K562 (cell line): ENCODE results near the gene TXLNG. TPM values are rescaled to one million over a fixed set of nuclear protein-coding genes. Genes with fewer than 3 reads are reported as not detected.

ENCODE experiments used
- ATAC-seq: fragments of 200-7000 bp; cut with Tn5 transposase; 3 replicates; pipeline ENCODE4 v1.9.1; 2020; ENCODE audit warnings: moderate library complexity
- BruUV-seq: library from RNA; stranded (reverse); fragments of 400-500 nt; replicated peaks from 2 replicates; lab custom pipeline; 2021; lab: Mats Ljungman, UMichigan
- CTCF ChIA-PET: fragments of 300-600 bp; formaldehyde crosslinking; extraction: SDS; loops from one replicate; lab custom pipeline; 2021; ENCODE audit warnings: low intra/inter-chr PET ratio; lab: Yijun Ruan, JAX
- POLR2A ChIA-PET: fragments of 300-600, 350-650 bp; sonication (Branson Sonifier 250); formaldehyde crosslinking; extraction: SDS; loops from one replicate; lab custom pipeline; 2021; ENCODE audit warnings: antibody characterized with exemption, inconsistent platforms; lab: Yijun Ruan, JAX
- DNase-seq, 4 experiments: peaks; one replicate each; pipeline versions ENCODE4 v3.0.0 to v3.0.0-alpha.2; 2011 to 2018; ENCODE audit warnings: low spot score in 3 of 4, mixed read lengths in 3 of 4; ENCODE audit errors: extremely low read depth in 1 of 4
- FAIRE-seq: peaks from 2 replicates; lab custom pipeline; 2011; peaks lifted over from hg19 to GRCh38; lab: Jason Lieb, UNC
- H2AFZ ChIP-seq: 2 replicates; pipeline ENCODE4 v1.6.0; 2011; ENCODE audit warnings: low read depth, low read length, control low read depth, inconsistent platforms
- H3K27ac ChIP-seq: fragments of 200-600 bp; 3 replicates; pipeline ENCODE4 v1.8.0; 2011; ENCODE audit warnings: low read depth, mild to moderate bottlenecking, control low read depth, inconsistent platforms, low read length, moderate library complexity, mixed read lengths; ENCODE audit errors: extremely low read depth
- H3K27me3 ChIP-seq, 2 experiments: fragments of 300-600 bp in 1 of 2; 2 replicates in 1 of 2; 3 replicates in 1 of 2; pipeline versions ENCODE4 v1.6.0 to v1.8.0; 2011; ENCODE audit warnings: inconsistent platforms in 2 of 2, low read length in 2 of 2, mild to moderate bottlenecking in 1 of 2, mixed read lengths in 1 of 2, moderate library complexity in 1 of 2; ENCODE audit not compliant: control insufficient read depth in 2 of 2, insufficient read depth in 2 of 2
- H3K36me3 ChIP-seq: fragments of 300-600 bp; 3 replicates; pipeline ENCODE4 v1.8.0; 2011; ENCODE audit warnings: mild to moderate bottlenecking, low read length, inconsistent platforms; ENCODE audit not compliant: control insufficient read depth, insufficient read depth
- H3K4me1 ChIP-seq, 2 experiments: fragments of 200-600 bp in 1 of 2; replicated peaks in 1 of 2; 2 replicates in 1 of 2; 3 replicates in 1 of 2; pipeline versions ENCODE4 v1.5.1 to v1.8.0; 2011; ENCODE audit warnings: inconsistent platforms in 2 of 2, low read length in 2 of 2, mild to moderate bottlenecking in 1 of 2, mixed read lengths in 1 of 2, moderate library complexity in 1 of 2; ENCODE audit not compliant: control insufficient read depth in 2 of 2, insufficient read depth in 2 of 2
- H3K4me2 ChIP-seq: 2 replicates; pipeline ENCODE4 v1.6.1; 2011; ENCODE audit warnings: low read length, control low read depth, inconsistent platforms, mixed read lengths; ENCODE audit not compliant: insufficient read depth
- H3K4me3 ChIP-seq: fragments of 200-600 bp; sonication (generic), shearing (Covaris generic); 2 replicates; pipeline ENCODE4 v1.5.1; 2016; ENCODE audit warnings: control low read depth, inconsistent platforms
- H3K79me2 ChIP-seq: fragments of 200-600 bp; 3 replicates; pipeline ENCODE4 v1.8.0; 2011; ENCODE audit warnings: low read length, inconsistent platforms; ENCODE audit not compliant: control insufficient read depth, insufficient read depth
- H3K9ac ChIP-seq, 2 experiments: 2 replicates each; pipeline versions ENCODE4 v1.6.0 to v1.6.1; 2011; ENCODE audit warnings: low read depth in 2 of 2, low read length in 2 of 2, control low read depth in 1 of 2, inconsistent platforms in 1 of 2, mild to moderate bottlenecking in 1 of 2, mixed read lengths in 1 of 2; ENCODE audit not compliant: insufficient read depth in 1 of 2
- H3K9me1 ChIP-seq: one replicate; pipeline ENCODE4 v1.6.0; 2011; ENCODE audit warnings: inconsistent platforms, mild to moderate bottlenecking, low read length, moderate library complexity; ENCODE audit not compliant: control insufficient read depth, insufficient read depth
- H3K9me3 ChIP-seq: replicated peaks from 2 replicates; pipeline ENCODE4 v1.5.1; 2011; ENCODE audit warnings: low read depth, low read length, inconsistent platforms; ENCODE audit not compliant: control insufficient read depth, insufficient read depth
- H4K20me1 ChIP-seq: replicated peaks from 2 replicates; pipeline ENCODE4 v1.6.1; 2011; ENCODE audit warnings: low read length, inconsistent platforms, mixed read lengths; ENCODE audit not compliant: control insufficient read depth, insufficient read depth
- CEBPB ChIP-seq: fragments of 450-650 bp; IDR thresholded peaks from 2 replicates; pipeline ENCODE4 v1.6.1; 2016; ENCODE audit warnings: missing genetic modification characterization, missing compliant biosample characterization
- CEBPG ChIP-seq, 3 experiments: fragments of 200-800 bp in 1 of 3; sonication (Bioruptor generic) in 1 of 3; sonication (generic) in 1 of 3; formaldehyde crosslinking in 1 of 3; IDR thresholded peaks in 2 of 3; conservative IDR thresholded peaks in 1 of 3; 2 replicates each; pipeline versions ENCODE4 v1.6.1 to v1.8.0; 2016 to 2022; ENCODE audit warnings: missing compliant biosample characterization in 2 of 3, missing genetic modification characterization in 2 of 3, mild to moderate bottlenecking in 1 of 3, missing genetic modification reagents in 1 of 3
- CSDE1 ChIP-seq, 2 experiments: fragments of 450-650 bp; IDR thresholded peaks; 2 replicates each; pipeline ENCODE4 v1.6.1; 2016; ENCODE audit warnings: mild to moderate bottlenecking in 1 of 2
- FOXK2 ChIP-seq, 2 experiments: fragments of 450-650 bp; IDR thresholded peaks in 1 of 2; conservative IDR thresholded peaks in 1 of 2; 2 replicates each; pipeline ENCODE4 v1.6.1; 2016; ENCODE audit warnings: low read depth in 2 of 2, mild to moderate bottlenecking in 1 of 2
- NELFE ChIP-seq: IDR thresholded peaks from 2 replicates; pipeline ENCODE4 v1.6.1; 2011; ENCODE audit warnings: mild to moderate bottlenecking; ENCODE audit not compliant: insufficient read depth, insufficient read length
- PTTG1 ChIP-seq: fragments of 450-650 bp; IDR thresholded peaks from 2 replicates; pipeline ENCODE4 v1.6.1; 2016; ENCODE audit warnings: low read depth, mild to moderate bottlenecking, missing genetic modification characterization, missing compliant biosample characterization
- WGBS: fragments of 100-300 bp; shearing (Covaris generic); methylation state at CpG from one replicate; pipeline ENCODE4 v1.1.6; 2016; ENCODE audit warnings: low coverage, mixed read lengths; ENCODE audit not compliant: insufficient coverage; ENCODE audit errors: missing lambda C conversion rate; 5-methylcytosine and 5-hydroxymethylcytosine counted together
- in situ Hi-C: fragments of 300-500 bp; cut with MboI; formaldehyde crosslinking; loops from 4 replicates; pipeline ENCODE4 v1.15.0; 2018; ENCODE audit warnings: inconsistent platforms, mixed read lengths
- intact Hi-C: fragments of 100-400 bp; cut with micrococcal nuclease; formaldehyde crosslinking; loops from 2 replicates; pipeline ENCODE4 v1.14.2; 2022
- polyA plus RNA-seq, 8 experiments: library from polyadenylated mRNA; depleted of rRNA in 4 of 8; stranded (reverse) in 5 of 8; unstranded in 3 of 8; fragments of >200 nt; fragmentation: Nextera tagmentation in 2 of 8; fragmentation: Illumina TruSeq in 1 of 8; extraction: Ambion mirVana in 2 of 8; extraction: Trizol in 1 of 8; gene quantifications; 2 replicates each; pipeline versions ENCODE4 v1.2.1 to v1.2.3, GENCODE V29; 2011 to 2014; ENCODE audit warnings: inconsistent platforms in 1 of 8, missing spikeins in 1 of 8
- total RNA-seq, 7 experiments: library from RNA; depleted of rRNA in 6 of 7; stranded (reverse); fragments of >200 nt in 6 of 7; fragmentation: Illumina TruSeq in 2 of 7; extraction: Trizol in 2 of 7; gene quantifications; 2 replicates each; pipeline versions ENCODE4 v1.2.1 to v1.2.3, GENCODE V29; 2011 to 2021; ENCODE audit warnings: low replicate concordance in 1 of 7
- TF ChIP-seq, protein P1 (sequence below): fragments of 450-650 bp; IDR thresholded peaks from 2 replicates; pipeline ENCODE4 v1.6.1; 2016; ENCODE audit warnings: missing biosample characterization, missing genetic modification characterization
- TF ChIP-seq, protein P2 (sequence below), 2 experiments: fragments of 450-650 bp in 1 of 2; sonication (generic) in 1 of 2; formaldehyde crosslinking in 1 of 2; IDR thresholded peaks in 1 of 2; conservative IDR thresholded peaks in 1 of 2; 2 replicates each; pipeline versions ENCODE4 v1.6.1 to v1.8.1; 2016 to 2023; ENCODE audit warnings: mild to moderate bottlenecking in 2 of 2, moderate library complexity in 2 of 2, inconsistent platforms in 1 of 2, missing genetic modification reagents in 1 of 2

TXLNG gene
- total and polyA plus RNA-seq, 9 of the 15 experiments (the other 6 are each of a cell fraction or from before 2014, with no cell fraction given): 13.1 to 47.0 (median 31.6) TPM

DNA sequence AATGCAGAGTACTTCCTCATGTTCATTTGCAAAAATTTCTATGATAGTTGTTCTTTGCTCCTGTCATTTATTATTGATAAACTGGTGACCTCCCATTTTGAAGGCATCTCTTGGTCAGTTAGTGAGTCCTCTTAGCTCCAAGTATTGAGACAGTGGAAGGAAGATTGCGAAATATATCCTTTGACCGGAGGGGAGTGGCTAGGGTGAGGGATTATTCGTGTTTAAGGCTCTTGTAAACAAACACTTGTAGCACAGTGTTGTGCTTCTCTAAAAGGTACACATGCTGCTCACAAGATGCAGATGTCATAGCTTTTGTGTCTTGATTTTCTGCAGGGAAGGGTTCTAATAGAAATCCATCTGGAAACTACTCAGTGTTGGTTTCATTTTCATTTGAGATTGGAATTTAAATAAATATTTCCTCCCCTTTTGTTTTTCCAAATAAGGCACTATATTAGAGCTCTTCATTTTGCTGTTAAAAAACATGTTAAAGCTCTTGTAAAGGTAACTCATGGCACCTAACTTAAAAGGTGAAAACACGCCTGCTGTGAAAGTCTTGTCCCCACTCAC, 21.8 kb downstream of the TXLNG start:
- POLR2A ChIA-PET: interaction anchor here (0.8 to 2.1 kb wide), 4 partner anchors 10 to 37 kb away, joined by 3 to 15 read pairs (median 6); no protein-coding TSS in a partner anchor
- peak overlapping the region; percentile 8; the same call in 1 of the 2 replicates for H3K4me2 ChIP-seq
- ATAC-seq (peak; percentile 83), FAIRE-seq (no peak), DNase-seq (peak; percentile 25 to 43 (median 32))
- CTCF ChIA-PET: no interaction called here
- in situ Hi-C loops: no loop called here
- H3K4me1 ChIP-seq: peaks cover 4 to 8% of the 10 kb centered on the region in 2 experiments; a peak in 4 of 5 replicates
- no peak for TF ChIP-seq CSDE1 (IDR thresholded peaks at IDR 0.05)
- 0 out of 4 replicates have a peak, but pooled peaks of 1 of the 2 experiments have one; percentile 27 for TF ChIP-seq FOXK2 (conservative IDR thresholded peaks at IDR 0.05 in 1 of 2, IDR thresholded peaks at IDR 0.05 in 1 of 2; ENCODE audit: low read depth in 2 of 2)
- TF ChIP-seq, protein P1, sequence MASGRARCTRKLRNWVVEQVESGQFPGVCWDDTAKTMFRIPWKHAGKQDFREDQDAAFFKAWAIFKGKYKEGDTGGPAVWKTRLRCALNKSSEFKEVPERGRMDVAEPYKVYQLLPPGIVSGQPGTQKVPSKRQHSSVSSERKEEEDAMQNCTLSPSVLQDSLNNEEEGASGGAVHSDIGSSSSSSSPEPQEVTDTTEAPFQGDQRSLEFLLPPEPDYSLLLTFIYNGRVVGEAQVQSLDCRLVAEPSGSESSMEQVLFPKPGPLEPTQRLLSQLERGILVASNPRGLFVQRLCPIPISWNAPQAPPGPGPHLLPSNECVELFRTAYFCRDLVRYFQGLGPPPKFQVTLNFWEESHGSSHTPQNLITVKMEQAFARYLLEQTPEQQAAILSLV: peak; percentile 87
- peak; percentile 88 for TF ChIP-seq CEBPG (CRISPR knock-in tag; IDR thresholded peaks at IDR 0.05)
- peak; percentile 95 to 99 for TF ChIP-seq CEBPG (tag; conservative IDR thresholded peaks at IDR 0.05 in 1 of 2, IDR thresholded peaks at IDR 0.05 in 1 of 2)
- TF ChIP-seq NELFE: no peak
- TF ChIP-seq PTTG1: no peak
- TF ChIP-seq, protein P2, sequence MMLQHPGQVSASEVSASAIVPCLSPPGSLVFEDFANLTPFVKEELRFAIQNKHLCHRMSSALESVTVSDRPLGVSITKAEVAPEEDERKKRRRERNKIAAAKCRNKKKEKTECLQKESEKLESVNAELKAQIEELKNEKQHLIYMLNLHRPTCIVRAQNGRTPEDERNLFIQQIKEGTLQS (IDR thresholded peaks at IDR 0.05): peak; percentile 52; the same call in 1 of the 2 replicates
- TF ChIP-seq, protein P2 (CRISPR knock-in tag; conservative IDR thresholded peaks at IDR 0.05): no peak
- TF ChIP-seq CEBPB (tag): peak; percentile 99
- no peaks in the 10 kb centered on the region for H3K9me1 ChIP-seq
- H3K9ac ChIP-seq: no peak overlapping the region
- no peaks in the 10 kb centered on the region for H3K9me3 ChIP-seq
- no peak overlapping the region for H3K4me3 ChIP-seq
- intact Hi-C loops: no loop called here
- no peak overlapping the region for H3K27ac ChIP-seq
- no peaks in the 10 kb centered on the region for H3K27me3 ChIP-seq
- H4K20me1 ChIP-seq: no peaks in the 10 kb centered on the region
- peaks cover 36% of the 10 kb centered on the region; the same call in 2 of the 3 replicates for H3K36me3 ChIP-seq
- BruUV-seq: no TSS peak
- H2AFZ ChIP-seq: no peak overlapping the region
- H3K79me2 ChIP-seq: peaks cover 83% of the 10 kb centered on the region
- 41% methylated on average over 4 of the region's 4 CpGs for WGBS
